Placental pericyte (primary cell): ENCODE measurements around the gene HOXC11. TPM values are rescaled to one million over a fixed set of nuclear protein-coding genes. Genes with fewer than 3 reads are reported as not detected.

Experiments
- small RNA-seq: library from RNA; depleted of rRNA; stranded (forward); fragments of <200 nt; gene quantifications from one replicate; pipeline ENCODE3, GENCODE V24; 2012; ENCODE audit warnings: low replicate concordance
- total RNA-seq: library from RNA; depleted of rRNA; stranded (reverse); fragments of >200 nt; gene quantifications from 2 replicates; pipeline ENCODE4 v1.2.3, GENCODE V29; 2012

HOXC11 gene
- total RNA-seq: under 0.01 and 1.1 TPM in 2 replicates

GRCh38 chr12:53972722-53973235 is at the start of gene HOXC11:
Gene HOXC11 (plus strand): TSS chr12:53973126. CDS start chr12:53973242, 116 bp downstream.

GRCh38 chr12:53938326-53939140 is 34.4 kb upstream of the HOXC11 start, which contains the start of gene HOXC13:
Gene HOXC13 (plus strand): TSS chr12:53938831. CDS start chr12:53938907, 76 bp downstream.

GRCh38 chr12:53954694-53955035 is 18.3 kb upstream of the HOXC11 start, which contains the start of gene HOXC12:
Gene HOXC12 (plus strand): TSS chr12:53954903. CDS start chr12:53954930, 27 bp downstream.

GRCh38 chr12:53974084-53975063 is 1.4 kb downstream of the HOXC11 start, which contains the start of gene HOTAIR:
Gene HOTAIR (minus strand): TSS chr12:53974954.

GRCh38 chr12:53984901-53985691 is 12.2 kb downstream of the HOXC11 start, which contains the start of gene HOXC10:
Gene HOXC10 (plus strand): TSS chr12:53985146. CDS start chr12:53985260, 114 bp downstream.

GRCh38 chr12:54000116-54001114 is 27.5 kb downstream of the HOXC11 start, which contains the start of gene HOXC9:
Gene HOXC9 (plus strand): TSS chr12:54000161. CDS start chr12:54000189, 28 bp downstream.

Small RNA genes within 50 kb of the gene (small RNA-seq; reads per million reads assigned to genes)
- not detected for gene AC012531.3
- not detected for gene AC012531.4
- gene MIR196A2: 6.9 reads per million, percentile 91 among the genes with 10 or more reads in this experiment
- not detected for gene RF01905
- gene RF01906: not detected

Other genes starting within 250 kb of the HOXC11 start
- 68.7 and 172 TPM in 2 replicates for gene CALCOCO1, start 245.7 kb upstream of the HOXC11 start, total RNA-seq
- not detected in 2 replicates for gene CISTR, start 221.1 kb upstream of the HOXC11 start, total RNA-seq
- under 0.01 TPM in 1 of 2 replicates, not detected in the other for gene HOXC13, start 34.3 kb upstream of the HOXC11 start, total RNA-seq
- gene HOXC12, start 18.2 kb upstream of the HOXC11 start, total RNA-seq: not detected in 2 replicates
- gene HOTAIR, start 1.8 kb downstream of the HOXC11 start, total RNA-seq: 0.43 TPM in 1 of 2 replicates, not detected in the other
- gene HOXC10, start 12.0 kb downstream of the HOXC11 start, total RNA-seq: 3.1 and 5.2 TPM in 2 replicates
- gene HOXC9, start 27.0 kb downstream of the HOXC11 start, total RNA-seq: 5.0 and 6.9 TPM in 2 replicates
- 4.3 and 9.8 TPM in 2 replicates for gene HOXC8, start 35.9 kb downstream of the HOXC11 start, total RNA-seq
- gene HOXC6, start 55.3 kb downstream of the HOXC11 start, total RNA-seq: 4.2 and 4.8 TPM in 2 replicates
- gene HOXC5, start 59.9 kb downstream of the HOXC11 start, total RNA-seq: 0.66 and 1.9 TPM in 2 replicates
- 1.1 and 2.0 TPM in 2 replicates for gene HOXC4, start 80.7 kb downstream of the HOXC11 start, total RNA-seq
- gene SMUG1, start 215.9 kb downstream of the HOXC11 start, total RNA-seq: 23.9 and 33.8 TPM in 2 replicates